ENCODE results near the gene PICK1.

DNA sequence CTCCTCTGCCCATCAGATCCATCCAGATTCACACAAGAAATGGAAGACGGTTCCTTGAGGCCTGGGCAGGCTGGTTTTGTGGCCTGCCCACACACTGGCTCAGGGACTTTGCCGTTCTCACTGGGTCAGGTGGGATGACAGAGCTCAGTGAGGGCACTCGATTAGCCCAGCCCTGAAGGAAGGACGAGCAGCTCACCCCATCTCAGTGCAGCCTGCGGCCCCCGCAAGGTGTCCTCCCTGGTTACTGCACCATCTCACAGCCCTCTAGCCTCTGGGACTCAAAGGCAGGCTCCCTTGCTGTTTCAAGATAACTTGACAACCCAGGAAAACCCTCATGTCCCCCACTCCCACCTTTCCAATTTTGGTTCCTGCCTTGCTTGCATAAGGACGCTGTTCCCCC, 22.6 kb downstream of the PICK1 start:
- TF ChIP-seq, protein P1, sequence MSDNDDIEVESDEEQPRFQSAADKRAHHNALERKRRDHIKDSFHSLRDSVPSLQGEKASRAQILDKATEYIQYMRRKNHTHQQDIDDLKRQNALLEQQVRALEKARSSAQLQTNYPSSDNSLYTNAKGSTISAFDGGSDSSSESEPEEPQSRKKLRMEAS (IDR thresholded peaks at IDR 0.05; ENCODE audit: low read depth, low read length), result no peak
- TF ChIP-seq, protein P2, sequence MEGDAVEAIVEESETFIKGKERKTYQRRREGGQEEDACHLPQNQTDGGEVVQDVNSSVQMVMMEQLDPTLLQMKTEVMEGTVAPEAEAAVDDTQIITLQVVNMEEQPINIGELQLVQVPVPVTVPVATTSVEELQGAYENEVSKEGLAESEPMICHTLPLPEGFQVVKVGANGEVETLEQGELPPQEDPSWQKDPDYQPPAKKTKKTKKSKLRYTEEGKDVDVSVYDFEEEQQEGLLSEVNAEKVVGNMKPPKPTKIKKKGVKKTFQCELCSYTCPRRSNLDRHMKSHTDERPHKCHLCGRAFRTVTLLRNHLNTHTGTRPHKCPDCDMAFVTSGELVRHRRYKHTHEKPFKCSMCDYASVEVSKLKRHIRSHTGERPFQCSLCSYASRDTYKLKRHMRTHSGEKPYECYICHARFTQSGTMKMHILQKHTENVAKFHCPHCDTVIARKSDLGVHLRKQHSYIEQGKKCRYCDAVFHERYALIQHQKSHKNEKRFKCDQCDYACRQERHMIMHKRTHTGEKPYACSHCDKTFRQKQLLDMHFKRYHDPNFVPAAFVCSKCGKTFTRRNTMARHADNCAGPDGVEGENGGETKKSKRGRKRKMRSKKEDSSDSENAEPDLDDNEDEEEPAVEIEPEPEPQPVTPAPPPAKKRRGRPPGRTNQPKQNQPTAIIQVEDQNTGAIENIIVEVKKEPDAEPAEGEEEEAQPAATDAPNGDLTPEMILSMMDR (IDR thresholded peaks at IDR 0.05; ENCODE audit: low read depth, low read length), result no peak
- TF ChIP-seq POLR2A (IDR thresholded peaks at IDR 0.05; ENCODE audit: extremely low read depth, insufficient read length), result no peak

All from NB4 (cell line).